Muscle of leg (tissue), 11 donors: ENCODE measurements around the gene CERS3. TPM values are rescaled to one million over a fixed set of nuclear protein-coding genes. Genes with fewer than 3 reads are reported as not detected.

Source experiments
- DNase-seq: peaks from one replicate; pipeline ENCODE4 v3.0.0; 2013
- H3K27ac ChIP-seq: one replicate; pipeline ENCODE4 v1.5.1; 2013; ENCODE audit warnings: mild to moderate bottlenecking, low read length, control low read depth
- H3K27me3 ChIP-seq: one replicate; pipeline ENCODE4 v1.6.1; 2013; ENCODE audit warnings: low read length; ENCODE audit not compliant: control insufficient read depth, insufficient read depth
- H3K36me3 ChIP-seq: one replicate; pipeline ENCODE4 v1.6.1; 2013; ENCODE audit warnings: low read length; ENCODE audit not compliant: control insufficient read depth, insufficient read depth
- H3K4me1 ChIP-seq: one replicate; pipeline ENCODE4 v1.6.1; 2013; ENCODE audit warnings: low read length; ENCODE audit not compliant: control insufficient read depth, insufficient read depth
- H3K4me3 ChIP-seq: one replicate; pipeline ENCODE4 v1.5.1; 2013; ENCODE audit warnings: low read length, control low read depth
- H3K9me3 ChIP-seq: replicated peaks from 2 replicates; pipeline ENCODE4 v1.6.1; 2013; ENCODE audit warnings: low read depth, low read length; ENCODE audit not compliant: control insufficient read depth
- WGBS: methylation state at CpG from one replicate; pipeline ENCODE4 v1.1.5; 2013; ENCODE audit warnings: missing lambda C conversion rate; ENCODE audit not compliant: insufficient coverage; 5-methylcytosine and 5-hydroxymethylcytosine counted together
- polyA plus RNA-seq, 8 donors: library from polyadenylated mRNA; unstranded; fragments of 120-200 nt; gene quantifications; one replicate each; pipeline versions ENCODE4 v1.2.1 to v1.2.3, GENCODE V29; 2013; ENCODE audit warnings: inconsistent platforms in 1 of 8, low replicate concordance in 1 of 8; ENCODE audit not compliant: insufficient read length in 8 of 8, insufficient read depth in 1 of 8
- total RNA-seq: library from RNA; stranded (reverse); fragments of 120-200 nt; gene quantifications from one replicate; pipeline ENCODE4 v1.2.4, GENCODE V29; 2013

CERS3 gene
- total and polyA plus RNA-seq, 9 donors = 0.48 to 4.0 (median 1.7) TPM

GRCh38 chr15:100531823-100532327 lies 3.1 kb upstream of the CERS3 start:
- H3K27ac ChIP-seq = no peak overlapping the region
- no peaks in the 10 kb centered on the region for H3K9me3 ChIP-seq
- WGBS = 72% methylated on average over 6 of the region's 11 CpGs
- no peaks in the 10 kb centered on the region for H3K36me3 ChIP-seq
- peaks cover 2% of the 10 kb centered on the region for H3K4me1 ChIP-seq
- H3K27me3 ChIP-seq = peaks cover 3% of the 10 kb centered on the region
- peak; percentile 46 for DNase-seq
- H3K4me3 ChIP-seq = no peak overlapping the region

GRCh38 chr15:100531204-100531603 lies 2.5 kb upstream of the CERS3 start:
- no peak overlapping the region for H3K27ac ChIP-seq
- no peak overlapping the region for H3K4me3 ChIP-seq
- peaks cover 3% of the 10 kb centered on the region for H3K27me3 ChIP-seq
- peaks cover 7% of the 10 kb centered on the region for H3K4me1 ChIP-seq
- 100% methylated on average over 1 of the region's 4 CpGs for WGBS
- H3K36me3 ChIP-seq = no peaks in the 10 kb centered on the region
- H3K9me3 ChIP-seq = no peaks in the 10 kb centered on the region
- no peak for DNase-seq

- Histone ChIP-seq H3K27ac (no peak overlapping the region), H3K27me3 (peaks cover 3% of the 10 kb centered on the region), H3K9me3 (no peaks in the 10 kb centered on the region), H3K36me3 (no peaks in the 10 kb centered on the region), H3K4me3 (no peak overlapping the region), H3K4me1 (peaks cover 11% of the 10 kb centered on the region)
- no peak for DNase-seq
- WGBS = no CpG with 5 or more reads among the region's 2 CpGs
Measured at GRCh38 chr15:100529556-100529955, 806 bp upstream of the CERS3 start.

- H3K36me3 ChIP-seq = no peaks in the 10 kb centered on the region
- H3K27me3 ChIP-seq = peaks cover 3% of the 10 kb centered on the region
- peak; percentile 91 for DNase-seq
- peaks cover 9% of the 10 kb centered on the region for H3K4me1 ChIP-seq
- H3K9me3 ChIP-seq = peaks cover 4% of the 10 kb centered on the region
- 40% methylated on average over 1 of the region's 6 CpGs for WGBS
- peak overlapping the region; percentile 45 for H3K27ac ChIP-seq
- no peak overlapping the region for H3K4me3 ChIP-seq
Measured at GRCh38 chr15:100526027-100526481, 2.7 kb downstream of the CERS3 start.

- Histone ChIP-seq H3K27ac (peak overlapping the region; percentile 45), H3K36me3 (no peaks in the 10 kb centered on the region), H3K4me3 (no peak overlapping the region), H3K27me3 (peaks cover 3% of the 10 kb centered on the region), H3K9me3 (peaks cover 4% of the 10 kb centered on the region), H3K4me1 (peaks cover 9% of the 10 kb centered on the region)
- WGBS = no CpG with 5 or more reads among the region's 1 CpG
- DNase-seq = peak; percentile 54
Measured at GRCh38 chr15:100525436-100525835, 3.3 kb downstream of the CERS3 start.

- WGBS = no CpG with 5 or more reads among the region's 2 CpGs
Measured at GRCh38 chr15:100524326-100524725, 4.4 kb downstream of the CERS3 start.

GRCh38 chr15:100521907-100522306 lies 6.8 kb downstream of the CERS3 start:
- Histone ChIP-seq H3K4me1 (peaks cover 28% of the 10 kb centered on the region), H3K27ac (no peak overlapping the region), H3K36me3 (no peaks in the 10 kb centered on the region), H3K4me3 (no peak overlapping the region), H3K9me3 (peaks cover 4% of the 10 kb centered on the region), H3K27me3 (no peaks in the 10 kb centered on the region)
- 96% methylated on average over 2 of the region's 3 CpGs for WGBS
- DNase-seq = no peak

More at GRCh38 chr15:100524326-100524725, 4.4 kb downstream of the CERS3 start:
- peaks cover 18% of the 10 kb centered on the region for H3K4me1 ChIP-seq
- H3K9me3 ChIP-seq = peaks cover 4% of the 10 kb centered on the region
- peaks cover 3% of the 10 kb centered on the region for H3K27me3 ChIP-seq
- DNase-seq = no peak
- no peaks in the 10 kb centered on the region for H3K36me3 ChIP-seq
- no peak overlapping the region for H3K4me3 ChIP-seq
- no peak overlapping the region for H3K27ac ChIP-seq

GRCh38 chr15:100520132-100520921 lies 8.4 kb downstream of the CERS3 start:
- H3K36me3 ChIP-seq = no peaks in the 10 kb centered on the region
- peak; percentile 42 for DNase-seq
- 55% methylated on average over 3 of the region's 7 CpGs for WGBS
- H3K4me1 ChIP-seq = peaks cover 26% of the 10 kb centered on the region
- H3K27me3 ChIP-seq = no peaks in the 10 kb centered on the region
- no peak overlapping the region for H3K27ac ChIP-seq
- no peak overlapping the region for H3K4me3 ChIP-seq
- H3K9me3 ChIP-seq = peaks cover 4% of the 10 kb centered on the region

- no CpG with 5 or more reads among the region's 3 CpGs for WGBS
- peak; percentile 32 for DNase-seq
- no peak overlapping the region for H3K4me3 ChIP-seq
- H3K36me3 ChIP-seq = no peaks in the 10 kb centered on the region
- peaks cover under 1% of the 10 kb centered on the region for H3K9me3 ChIP-seq
- peak overlapping the region; percentile 47 for H3K27ac ChIP-seq
- no peaks in the 10 kb centered on the region for H3K27me3 ChIP-seq
- peaks cover 26% of the 10 kb centered on the region for H3K4me1 ChIP-seq
Measured at GRCh38 chr15:100517846-100518245, 10.9 kb downstream of the CERS3 start.

- H3K4me1 ChIP-seq = peaks cover 26% of the 10 kb centered on the region
- 48% methylated on average over 3 of the region's 5 CpGs for WGBS
- H3K4me3 ChIP-seq = no peak overlapping the region
- H3K27me3 ChIP-seq = no peaks in the 10 kb centered on the region
- H3K36me3 ChIP-seq = no peaks in the 10 kb centered on the region
- H3K9me3 ChIP-seq = no peaks in the 10 kb centered on the region
- peak; percentile 56 for DNase-seq
- H3K27ac ChIP-seq = peak overlapping the region; percentile 30
Measured at GRCh38 chr15:100516643-100517512, 11.9 kb downstream of the CERS3 start.
